Right lobe of liver (tissue), 4 donors: ENCODE measurements around the gene ZCCHC14.
"Not testable (repeated sequence)": the region's sequence is repeated elsewhere in the genome, so short reads cannot be mapped to it uniquely, and the experiment has no call there.

Experiments used
- CTCF ChIP-seq, 4 donors: fragments of 200-600 bp in 3 of 4; fragments of 450-650 bp in 1 of 4; IDR thresholded peaks; one replicate each; pipeline versions ENCODE4 v1.5.1 to v1.8.0; 2016 to 2022; ENCODE audit warnings: antibody characterized with exemption in 4 of 4, mild to moderate bottlenecking in 2 of 4
- POLR2A ChIP-seq: fragments of 450-650 bp; IDR thresholded peaks from one replicate; pipeline ENCODE4 v1.6.1; 2017; ENCODE audit warnings: antibody characterized with exemption, mild to moderate bottlenecking
- donor health status: DM: no; HTN: no; CAD: no.
- donor health status: DM: no; HTN: no; CAD: no.
- donor health status: DM: no; HTN: yes; CAD: no.

GRCh38 chr16:87362828-87363559, 129.8 kb downstream of the ZCCHC14 start:
- TF ChIP-seq CTCF (IDR thresholded peaks at IDR 0.05); POLR2A: not testable (repeated sequence)
